GM12872 (cell line): ENCODE results near the gene DOCK9.

Experiments
- CTCF ChIP-seq: IDR thresholded peaks from 3 replicates; pipeline ENCODE4 v1.5.1; 2011; ENCODE audit warnings: low read depth, mild to moderate bottlenecking, low read length, moderate library complexity; ENCODE audit not compliant: insufficient read depth

DOCK9 gene

GRCh38 chr13:98977568-98978265, at the start of gene DOCK9:
Gene DOCK9, minus strand, starts transcription at chr13:98978064. Its CDS starts 155 bp downstream, at chr13:98977909.
- TF ChIP-seq CTCF = no peak

GRCh38 chr13:99027260-99027659, 49.4 kb upstream of the DOCK9 start:
- no peak for TF ChIP-seq CTCF

GRCh38 chr13:99022941-99023340, 45.1 kb upstream of the DOCK9 start:
- TF ChIP-seq CTCF = no peak

GRCh38 chr13:99018418-99019180, 40.7 kb upstream of the DOCK9 start:
- TF ChIP-seq CTCF = no peak

- TF ChIP-seq CTCF = no peak
Observed at GRCh38 chr13:99015606-99016490, 38.0 kb upstream of the DOCK9 start.

- no peak for TF ChIP-seq CTCF
Observed at GRCh38 chr13:99014522-99014921, 36.7 kb upstream of the DOCK9 start.

GRCh38 chr13:99013951-99014350, 36.1 kb upstream of the DOCK9 start:
- no peak for TF ChIP-seq CTCF
